Epithelial cell of prostate (primary cell): Measurements from ENCODE around the gene TBX5.

ENCODE experiments used
- DNase-seq: peaks from one replicate; pipeline ENCODE4 v3.0.0-alpha.2; 2011; ENCODE audit warnings: low read depth, low spot score
- H3K27ac ChIP-seq: fragments of 450-650 bp; 2 replicates; pipeline ENCODE4 v1.5.1; 2017; ENCODE audit warnings: mild to moderate bottlenecking

TBX5 gene

GRCh38 chr12:114434341-114434740 is 28.4 kb upstream of the TBX5 start:
- DNase-seq = no peak
- no peak overlapping the region for H3K27ac ChIP-seq

GRCh38 chr12:114431902-114432301 is 26.0 kb upstream of the TBX5 start:
- DNase-seq = no peak
- H3K27ac ChIP-seq = no peak overlapping the region

- DNase-seq = no peak
- H3K27ac ChIP-seq = no peak overlapping the region
Observed at GRCh38 chr12:114430306-114430705, 24.4 kb upstream of the TBX5 start.

- no peak for DNase-seq
- no peak overlapping the region for H3K27ac ChIP-seq
Observed at GRCh38 chr12:114425031-114425626, 19.2 kb upstream of the TBX5 start.

- DNase-seq = no peak
- no peak overlapping the region for H3K27ac ChIP-seq
Observed at GRCh38 chr12:114420944-114421335, 15.0 kb upstream of the TBX5 start.

- no peak for DNase-seq
- H3K27ac ChIP-seq = no peak overlapping the region
Observed at GRCh38 chr12:114420182-114420943, 14.4 kb upstream of the TBX5 start.

GRCh38 chr12:114416028-114416427 is 10.1 kb upstream of the TBX5 start:
- DNase-seq = no peak
- H3K27ac ChIP-seq = no peak overlapping the region

- H3K27ac ChIP-seq = no peak overlapping the region
- no peak for DNase-seq
Observed at GRCh38 chr12:114415525-114415868, 9.6 kb upstream of the TBX5 start.

- H3K27ac ChIP-seq = no peak overlapping the region
- DNase-seq = no peak
Observed at GRCh38 chr12:114414866-114415524, 9.1 kb upstream of the TBX5 start.

- DNase-seq = no peak
- H3K27ac ChIP-seq = no peak overlapping the region
Observed at GRCh38 chr12:114414031-114414865, 8.3 kb upstream of the TBX5 start.

- no peak for DNase-seq
- no peak overlapping the region for H3K27ac ChIP-seq
Observed at GRCh38 chr12:114412825-114413749, 7.1 kb upstream of the TBX5 start.

- no peak for DNase-seq
- no peak overlapping the region for H3K27ac ChIP-seq
Observed at GRCh38 chr12:114412307-114412706, 6.4 kb upstream of the TBX5 start.

GRCh38 chr12:114411071-114411837 is 5.3 kb upstream of the TBX5 start:
- no peak for DNase-seq
- no peak overlapping the region for H3K27ac ChIP-seq

- no peak for DNase-seq
- no peak overlapping the region for H3K27ac ChIP-seq
Observed at GRCh38 chr12:114409852-114410600, 4.1 kb upstream of the TBX5 start.

GRCh38 chr12:114408886-114409851 is 3.2 kb upstream of the TBX5 start:
- no peak overlapping the region for H3K27ac ChIP-seq
- no peak for DNase-seq

GRCh38 chr12:114408471-114408885 is 2.5 kb upstream of the TBX5 start:
- no peak for DNase-seq
- no peak overlapping the region for H3K27ac ChIP-seq

GRCh38 chr12:114407842-114408411 is 2.0 kb upstream of the TBX5 start:
- no peak overlapping the region for H3K27ac ChIP-seq

More at GRCh38 chr12:114407842-114408411, 2.0 kb upstream of the TBX5 start:
- DNase-seq = no peak
